GM21717 (cell line): ENCODE data around the gene ZGRF1.
"Not testable (repeated sequence)": the region's sequence is repeated elsewhere in the genome, so short reads cannot be mapped to it uniquely, and the experiment has no call there.

Source experiments
- ATAC-seq: cut with Tn5 transposase; IDR thresholded peaks from one replicate; pipeline ENCODE4 v1.9.1; 2021; ENCODE audit warnings: mild to moderate bottlenecking, moderate library complexity; ENCODE audit not compliant: unreplicated experiment

ZGRF1 gene

GRCh38 chr4:112644595-112645535, 8.2 kb upstream of the ZGRF1 start:
- ATAC-seq, result not testable (repeated sequence)

DNA sequence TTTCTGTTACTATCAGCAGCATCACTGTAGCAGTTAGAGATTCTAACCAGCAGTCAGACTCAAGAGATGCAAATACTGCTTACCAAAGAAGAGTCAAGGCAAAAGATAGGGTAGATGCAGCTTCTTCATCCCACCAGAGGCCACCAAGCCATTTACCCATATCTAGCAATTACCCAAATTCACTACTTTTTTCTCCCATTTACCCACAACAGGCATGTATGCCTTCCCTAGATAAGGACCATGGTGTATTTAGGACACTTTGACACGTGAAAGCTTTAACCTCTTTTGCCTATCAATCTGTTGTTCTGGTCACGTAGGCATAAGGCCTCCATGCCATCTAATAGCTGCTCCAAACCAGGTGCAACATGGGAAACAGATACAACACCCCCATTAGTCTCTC, 5.8 kb upstream of the ZGRF1 start:
- ATAC-seq, result no peak

DNA sequence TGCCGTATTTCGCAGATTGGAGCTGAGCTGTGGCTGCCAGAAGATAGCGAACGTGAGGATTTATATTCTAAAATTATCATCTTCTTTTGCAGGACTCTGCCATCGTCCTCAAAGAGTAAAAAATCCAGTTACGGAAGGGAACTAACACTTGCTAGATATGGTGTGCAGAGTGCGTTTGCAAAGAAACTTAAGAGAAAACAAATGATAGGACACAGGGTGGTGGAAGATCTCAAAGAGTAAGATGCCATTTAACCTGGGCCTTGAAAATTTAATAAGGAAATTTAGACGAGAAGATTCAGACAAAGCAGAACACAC, 800 bp upstream of the ZGRF1 start:
- ATAC-seq, result no peak

DNA sequence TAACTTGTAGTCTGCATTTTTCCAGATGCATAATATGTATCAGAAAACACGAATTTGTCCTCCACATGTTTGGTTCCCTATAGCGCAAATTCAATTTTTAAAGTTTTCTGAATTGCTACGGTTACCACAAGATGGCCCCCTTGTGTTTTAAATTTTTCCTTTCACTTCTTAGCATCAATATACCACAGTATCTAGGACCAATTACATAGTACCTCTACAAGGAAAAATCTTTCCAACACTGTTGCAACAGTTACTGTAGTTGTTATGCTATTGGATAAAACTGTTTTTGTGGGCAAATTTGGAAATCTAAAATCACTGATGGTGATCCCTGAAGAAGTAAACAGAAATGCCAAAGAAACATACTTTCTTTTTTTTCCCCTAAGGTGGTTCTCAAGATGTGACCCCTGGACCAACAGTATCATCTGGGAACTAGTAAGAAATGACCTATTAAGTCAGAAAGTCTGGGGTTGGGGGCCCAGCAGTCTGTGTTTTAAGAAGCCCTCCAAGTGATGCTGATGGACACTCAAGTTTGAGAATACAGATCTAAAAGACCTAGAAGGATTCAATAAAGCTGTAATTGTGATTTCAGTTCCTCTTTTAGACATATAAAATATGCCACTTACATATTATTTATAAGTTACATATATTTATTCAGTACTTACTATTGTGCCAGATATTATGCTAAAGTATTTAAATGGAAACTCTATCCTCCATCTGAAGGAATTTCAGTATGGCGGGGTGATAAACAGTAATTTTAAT, 3.1 kb downstream of the ZGRF1 start:
- ATAC-seq, result no peak

DNA sequence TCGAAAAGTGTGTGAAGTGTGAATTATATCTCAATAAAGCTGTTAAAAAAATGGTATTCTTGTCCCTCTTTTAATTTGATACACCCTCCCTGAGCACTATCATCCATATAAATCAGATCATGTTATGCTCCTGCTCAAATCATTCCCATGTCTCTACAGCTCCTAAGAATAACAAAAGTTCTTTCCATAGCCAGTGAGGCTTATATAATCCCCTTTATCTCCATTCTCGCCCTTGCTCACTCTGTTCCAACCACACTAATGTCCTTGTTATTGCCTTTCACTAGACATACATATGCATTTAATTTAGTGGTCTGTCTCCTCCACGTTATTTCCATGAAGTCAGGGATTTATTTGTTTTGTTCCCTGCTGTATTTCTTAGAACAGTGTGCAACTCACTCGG, 10.5 kb downstream of the ZGRF1 start:
- ATAC-seq, result no peak

DNA sequence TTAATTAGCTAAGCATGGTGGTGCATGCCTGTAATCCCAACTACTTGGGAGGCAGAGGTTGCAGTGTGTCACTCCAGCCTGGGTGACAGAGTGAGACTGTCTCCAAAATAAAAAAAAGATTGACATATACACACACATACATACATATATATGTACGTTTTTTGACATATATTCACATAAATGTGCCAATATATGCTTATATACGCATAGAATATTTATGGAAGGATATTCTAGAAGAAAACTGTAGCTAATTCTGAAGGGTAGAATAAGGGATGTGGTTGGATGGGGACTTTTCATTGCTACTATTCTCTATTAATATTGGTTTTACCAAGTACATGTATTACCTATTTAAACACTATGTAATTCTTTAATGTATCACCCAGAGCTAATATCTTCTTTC, 19.7 kb downstream of the ZGRF1 start:
- no peak for ATAC-seq

DNA sequence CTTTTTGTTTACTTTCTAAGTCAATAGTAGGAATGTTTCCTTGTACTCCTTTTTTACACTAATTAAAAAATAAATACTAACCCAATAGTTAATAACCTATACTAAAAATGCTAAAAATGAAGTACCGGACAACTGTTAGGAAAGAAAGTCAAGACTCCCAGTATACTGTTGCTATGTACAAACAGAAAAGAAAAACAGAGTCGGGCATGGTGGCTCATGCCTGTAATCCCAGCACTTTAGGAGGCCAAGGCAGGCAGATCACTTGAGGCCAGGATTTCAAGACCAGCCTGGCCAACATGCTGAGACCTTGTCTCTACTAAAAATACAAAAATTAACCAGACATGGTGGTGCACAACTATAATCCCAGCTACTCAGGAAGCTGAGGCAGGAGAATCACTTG, 23.9 kb downstream of the ZGRF1 start:
- not testable (repeated sequence) for ATAC-seq

DNA sequence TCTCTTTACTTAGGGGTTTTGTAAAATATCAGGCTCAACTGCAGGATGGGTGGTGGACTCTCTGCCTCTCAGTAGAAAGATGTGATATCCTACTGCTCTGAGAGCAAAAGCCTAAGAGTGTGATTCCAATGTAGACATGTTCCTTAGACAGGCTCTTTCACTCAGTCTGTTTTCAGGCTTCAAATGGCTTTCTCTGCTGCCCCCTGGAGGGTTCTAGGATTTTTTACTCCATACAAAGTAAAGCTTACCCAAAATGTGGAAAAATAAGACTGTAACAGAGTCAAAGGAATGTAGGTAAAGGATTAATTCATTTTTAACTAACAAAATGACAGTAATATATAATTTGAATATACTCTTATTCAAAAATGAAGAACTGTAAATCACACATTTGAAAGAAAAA, 32.1 kb downstream of the ZGRF1 start:
- peak; percentile 72 for ATAC-seq

DNA sequence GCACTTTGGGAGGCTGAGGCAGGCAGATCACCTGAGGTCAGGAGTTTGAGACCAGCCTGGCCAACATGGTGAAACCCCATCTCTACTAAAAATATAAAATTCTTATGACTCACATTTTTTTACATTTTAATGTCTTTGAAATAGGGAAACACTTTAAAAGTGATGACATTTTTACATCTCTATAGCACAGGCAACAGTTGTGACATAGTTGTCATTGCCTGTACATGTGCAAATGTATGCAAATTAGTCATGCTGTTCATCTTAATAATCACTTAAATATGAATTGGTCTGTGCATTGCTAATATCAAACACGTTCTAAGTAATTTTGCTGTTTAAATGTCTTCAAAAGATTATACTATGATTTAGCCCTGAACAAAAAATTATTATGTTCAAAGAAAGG, 41.7 kb downstream of the ZGRF1 start:
- no peak for ATAC-seq

DNA sequence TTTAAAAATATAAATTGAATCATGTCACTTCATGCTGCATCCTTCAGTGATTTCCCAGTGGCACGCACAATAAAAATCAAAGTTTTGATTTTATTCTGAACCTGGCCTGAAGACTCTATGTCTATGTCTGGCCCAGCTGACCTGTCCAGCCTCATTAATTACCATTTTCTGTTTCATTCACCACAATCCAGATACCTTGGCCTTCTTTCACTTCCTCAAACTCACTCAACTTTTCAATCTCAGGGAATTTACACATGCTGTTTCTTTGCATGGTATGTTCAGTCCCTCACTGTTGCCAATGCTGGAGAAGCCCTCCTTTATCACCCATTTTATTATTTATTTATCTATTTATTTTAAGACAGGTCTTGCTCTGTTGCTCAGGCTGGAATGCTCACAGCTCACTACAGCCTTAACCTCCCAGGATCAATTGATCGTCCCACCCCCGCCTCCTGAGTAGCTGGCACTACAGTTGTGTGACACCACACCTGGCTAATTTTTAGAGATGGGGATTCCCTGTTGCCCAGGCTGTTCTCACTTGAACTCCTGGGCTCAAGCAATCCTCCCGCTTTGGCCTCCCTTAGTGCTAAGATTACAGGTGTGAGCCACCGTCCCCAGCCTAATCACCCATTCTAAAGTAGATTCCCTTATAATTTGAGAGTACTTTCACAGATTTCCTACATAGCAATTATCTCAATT, 43.1 kb downstream of the ZGRF1 start:
- no peak for ATAC-seq

DNA sequence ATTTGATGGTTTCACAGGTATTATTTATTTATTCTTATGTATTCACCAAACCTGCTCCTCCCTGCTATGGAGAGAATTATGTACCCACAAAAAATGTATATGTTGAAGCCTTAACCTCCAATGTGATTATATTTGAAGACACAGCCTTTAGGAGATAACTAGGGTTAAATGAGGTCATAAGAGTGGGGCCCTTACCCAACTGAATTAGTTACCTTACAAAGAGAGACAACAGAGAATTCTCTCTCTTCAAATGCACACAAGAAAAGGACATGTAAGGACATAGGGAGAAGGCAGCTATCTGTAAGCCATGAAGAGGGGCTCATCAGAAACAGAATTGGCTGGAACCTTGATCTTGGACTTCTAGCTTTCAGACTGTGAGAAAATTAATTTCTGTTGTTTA, 44.0 kb downstream of the ZGRF1 start:
- no peak for ATAC-seq

GRCh38 chr4:112591593-112591992, 45.1 kb downstream of the ZGRF1 start:
- no peak for ATAC-seq

GRCh38 chr4:112589206-112589605, 47.5 kb downstream of the ZGRF1 start:
- ATAC-seq, result no peak

DNA sequence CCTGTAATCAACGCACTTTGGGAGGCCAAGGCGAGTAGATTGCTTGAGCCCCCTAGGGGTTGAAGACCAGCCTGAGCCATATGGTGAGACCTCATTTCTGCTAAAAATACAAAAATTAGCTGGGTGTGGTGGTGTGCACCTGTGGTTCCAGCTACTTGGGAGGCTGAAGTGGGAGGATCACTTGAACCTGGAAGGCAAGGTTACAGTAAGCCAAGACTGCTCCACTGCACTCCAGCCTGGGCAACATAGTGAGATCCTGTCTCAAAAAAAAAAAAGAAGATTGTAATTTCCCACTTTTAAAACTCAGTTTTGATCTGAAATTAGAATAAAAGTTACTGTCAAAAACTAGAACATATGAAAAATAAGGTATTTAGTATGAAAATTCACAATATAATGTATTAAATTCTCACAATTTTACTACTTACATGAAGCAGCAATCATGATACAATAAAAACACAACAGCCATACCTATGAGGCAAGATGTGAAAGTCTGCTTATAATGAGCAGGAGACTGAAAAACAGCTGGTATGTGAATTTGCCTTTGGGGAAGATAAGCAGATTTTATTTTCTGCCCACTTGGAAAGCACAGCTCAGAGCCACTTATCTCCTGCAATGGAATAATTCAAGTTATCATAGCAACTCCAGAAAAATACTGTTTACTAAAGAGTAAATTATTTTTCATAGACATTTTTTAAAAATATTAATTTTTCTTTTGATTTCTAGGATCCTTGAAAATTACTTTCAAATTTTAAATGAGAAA, 50.6 kb downstream of the ZGRF1 start:
- ATAC-seq, result no peak

DNA sequence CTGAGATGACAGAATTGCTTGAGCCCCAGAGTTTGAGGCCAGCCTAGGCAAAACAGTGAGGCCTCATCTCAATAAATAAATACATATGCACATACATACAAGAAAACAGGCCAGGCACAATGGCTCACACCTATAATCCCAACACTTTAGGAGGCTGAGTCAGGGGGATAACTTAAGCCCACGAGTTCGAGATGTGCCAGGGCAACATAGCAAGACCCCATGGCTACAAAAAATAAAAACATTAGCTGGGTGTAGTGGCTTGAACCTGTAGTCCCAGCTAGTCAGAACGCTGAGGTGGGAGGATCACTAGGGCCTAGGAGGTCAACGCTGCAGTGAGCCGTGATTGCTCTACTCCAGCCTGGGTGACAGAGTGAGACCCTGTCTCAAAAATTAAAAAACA, 69.2 kb downstream of the ZGRF1 start:
- no peak for ATAC-seq

DNA sequence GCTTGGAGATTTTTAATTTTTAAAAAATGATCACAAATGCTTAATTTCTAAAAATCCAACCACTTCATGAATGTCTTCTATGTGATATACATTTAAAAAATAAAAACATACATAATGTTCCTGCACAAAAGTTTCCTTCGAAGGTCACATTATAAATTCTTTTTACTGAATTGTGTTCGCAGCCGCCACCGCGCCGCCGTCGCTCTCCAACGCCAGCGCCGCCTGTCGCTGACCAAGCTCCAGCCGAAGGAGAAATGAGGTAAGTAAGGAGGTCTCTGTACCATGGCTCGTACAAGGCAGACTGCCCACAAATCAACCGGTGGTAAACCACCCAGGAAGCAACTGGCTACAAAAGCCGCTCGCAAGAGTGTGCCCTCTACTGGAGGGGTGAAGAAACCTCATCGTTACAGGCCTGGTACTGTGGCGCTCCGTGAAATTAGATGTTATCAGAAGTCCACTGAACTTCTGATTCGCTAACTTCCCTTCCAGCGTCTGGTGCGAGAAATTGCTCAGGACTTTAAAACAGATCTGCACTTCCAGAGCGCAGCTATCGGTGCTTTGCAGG, 71.9 kb downstream of the ZGRF1 start:
- ATAC-seq, result no peak

- no peak for ATAC-seq
Observed at GRCh38 chr4:112563431-112564200, 73.1 kb downstream of the ZGRF1 start.

DNA sequence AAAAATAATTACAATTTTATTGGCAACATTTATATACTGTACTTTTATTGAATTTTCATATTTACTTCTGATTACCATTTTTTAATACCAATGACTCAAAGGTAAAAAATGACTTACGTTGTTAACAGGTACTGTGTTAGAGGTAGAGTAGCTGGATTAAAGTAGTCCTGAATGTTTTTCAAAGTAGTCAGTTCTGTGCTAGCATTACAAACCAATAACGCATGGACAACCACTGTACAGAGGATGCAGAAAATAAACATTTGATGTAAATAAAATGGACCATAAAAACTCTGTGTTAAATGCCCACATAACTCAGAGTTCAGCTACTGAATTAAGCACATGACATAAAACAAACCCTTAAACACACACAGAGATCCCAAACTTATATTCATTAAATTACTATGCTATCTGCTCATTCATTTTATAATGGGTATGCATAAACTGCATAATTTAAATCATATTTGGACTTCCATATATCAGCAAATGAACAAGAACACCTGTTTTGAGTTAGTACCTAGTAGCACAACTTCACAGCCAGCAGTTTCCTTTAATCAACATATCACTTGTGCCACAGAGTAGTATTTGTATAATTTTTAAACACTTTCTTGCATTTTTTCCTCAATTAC, 74.3 kb downstream of the ZGRF1 start:
- no peak for ATAC-seq

- peak; percentile 53 for ATAC-seq
Observed at GRCh38 chr4:112560084-112560483, 76.6 kb downstream of the ZGRF1 start.
